Endothelial cell of umbilical vein (primary cell): Measurements from ENCODE around the gene PTGES. TPM values are rescaled to one million over a fixed set of nuclear protein-coding genes. Genes with fewer than 3 reads are reported as not detected.

Experiments used
- BruUV-seq: library from RNA; stranded (reverse); fragments of 400-500 nt; replicated peaks from 2 replicates; lab custom pipeline; 2021; lab: Mats Ljungman, UMichigan
- CTCF ChIA-PET: fragments of 300-600, 350-600 bp; sonication (Branson Sonifier 250); formaldehyde crosslinking; loops from one replicate; lab custom pipeline; 2021; ENCODE audit warnings: antibody characterized with exemption, inconsistent platforms; lab: Charles Lee
- POLR2A ChIA-PET: fragments of 300-600, 350-600 bp; sonication (Branson Sonifier 250); formaldehyde crosslinking; loops from one replicate; lab custom pipeline; 2021; ENCODE audit warnings: antibody characterized with exemption, inconsistent platforms; lab: Charles Lee
- DNase-seq: peaks from one replicate; pipeline ENCODE4 v3.0.0-alpha.2; 2011; ENCODE audit warnings: low read depth, low spot score
- FAIRE-seq: peaks from 2 replicates; lab custom pipeline; 2011; peaks lifted over from hg19 to GRCh38; lab: Jason Lieb, UNC
- H2AFZ ChIP-seq: 2 replicates; pipeline ENCODE4 v1.6.0; 2012; ENCODE audit warnings: low read depth, low read length, control low read depth, inconsistent platforms
- H3K27ac ChIP-seq: 2 replicates; pipeline ENCODE4 v1.5.1; 2011; ENCODE audit warnings: low read depth, mild to moderate bottlenecking, control low read depth, low read length, moderate library complexity; ENCODE audit not compliant: insufficient read depth
- H3K27me3 ChIP-seq, 2 experiments: 2 replicates each; pipeline versions ENCODE4 v1.6.0 to v1.6.1; 2011; ENCODE audit warnings: low read length in 2 of 2, mixed read lengths in 1 of 2; ENCODE audit not compliant: control insufficient read depth in 2 of 2, insufficient read depth in 2 of 2
- H3K36me3 ChIP-seq, 2 experiments: 2 replicates in 1 of 2; 3 replicates in 1 of 2; pipeline ENCODE4 v1.5.1; 2011; ENCODE audit warnings: low read length in 2 of 2, mild to moderate bottlenecking in 1 of 2, moderate library complexity in 1 of 2; ENCODE audit not compliant: control insufficient read depth in 2 of 2, insufficient read depth in 2 of 2; ENCODE audit errors: extremely low read depth in 1 of 2
- H3K4me1 ChIP-seq: 3 replicates; pipeline ENCODE4 v1.5.1; 2011; ENCODE audit warnings: mild to moderate bottlenecking, low read length; ENCODE audit not compliant: control insufficient read depth, insufficient read depth; ENCODE audit errors: extremely low read depth
- H3K4me2 ChIP-seq: 2 replicates; pipeline ENCODE4 v1.6.1; 2011; ENCODE audit warnings: low read length, control low read depth, mixed read lengths; ENCODE audit not compliant: insufficient read depth
- H3K4me3 ChIP-seq, 3 experiments: fragments of 200-600 bp in 1 of 3; sonication (generic), shearing (Covaris generic) in 1 of 3; replicated peaks in 1 of 3; 2 replicates each; pipeline ENCODE4 v1.5.1; 2011 to 2016; ENCODE audit warnings: control low read depth in 3 of 3, low read length in 3 of 3, mild to moderate bottlenecking in 2 of 3, inconsistent platforms in 1 of 3, low read depth in 1 of 3, moderate library complexity in 1 of 3; ENCODE audit not compliant: insufficient read depth in 1 of 3
- H3K79me2 ChIP-seq: 2 replicates; pipeline ENCODE4 v1.6.0; 2012; ENCODE audit warnings: low read length, inconsistent platforms; ENCODE audit not compliant: control insufficient read depth, insufficient read depth
- H3K9ac ChIP-seq: replicated peaks from 2 replicates; pipeline ENCODE3; 2011; ENCODE audit warnings: low read length, control low read depth; ENCODE audit not compliant: insufficient read depth; ENCODE audit errors: extremely low read depth
- H3K9me1 ChIP-seq: replicated peaks from 3 replicates; pipeline ENCODE4 v1.6.0; 2011; ENCODE audit warnings: mild to moderate bottlenecking, low read length; ENCODE audit not compliant: control insufficient read depth, insufficient read depth; ENCODE audit errors: extremely low read depth
- H3K9me3 ChIP-seq: replicated peaks from 2 replicates; pipeline ENCODE4 v1.5.1; 2012; ENCODE audit warnings: low read length, inconsistent platforms; ENCODE audit not compliant: control insufficient read depth, insufficient read depth
- H4K20me1 ChIP-seq: replicated peaks from 2 replicates; pipeline ENCODE3; 2011; ENCODE audit warnings: mild to moderate bottlenecking, low read length; ENCODE audit not compliant: control insufficient read depth, insufficient read depth; ENCODE audit errors: extremely low read depth
- CTCF ChIP-seq, 2 donors: IDR thresholded peaks; 1 replicate in 1 of 2; 2 replicates in 1 of 2; pipeline ENCODE4 v1.5.1; 2011; ENCODE audit warnings: low read length in 2 of 2, mild to moderate bottlenecking in 2 of 2, moderate library complexity in 2 of 2, control low read depth in 1 of 2, inconsistent platforms in 1 of 2, low read depth in 1 of 2; ENCODE audit not compliant: insufficient read depth in 1 of 2; ENCODE audit errors: extremely low read depth in 1 of 2
- EZH2 ChIP-seq: IDR thresholded peaks from 2 replicates; pipeline ENCODE4 v1.6.1; 2012; ENCODE audit warnings: borderline replicate concordance, low read depth, mild to moderate bottlenecking, moderate library complexity, low read length, inconsistent platforms; ENCODE audit not compliant: severe bottlenecking
- FOS ChIP-seq: IDR thresholded peaks from 2 replicates; pipeline ENCODE4 v1.6.1; 2011; ENCODE audit warnings: mild to moderate bottlenecking, low read length, moderate library complexity, borderline replicate concordance; ENCODE audit not compliant: insufficient read depth
- GATA2 ChIP-seq: IDR thresholded peaks from 2 replicates; pipeline ENCODE4 v1.7.0; 2011; ENCODE audit warnings: low read depth, mild to moderate bottlenecking, moderate library complexity, mixed read lengths, low read length; ENCODE audit not compliant: insufficient read length, insufficient read depth
- JUN ChIP-seq: IDR thresholded peaks from 2 replicates; pipeline ENCODE4 v1.6.1; 2011; ENCODE audit warnings: borderline replicate concordance, low read depth; ENCODE audit not compliant: insufficient read length, insufficient read depth
- MAX ChIP-seq: IDR thresholded peaks from 2 replicates; pipeline ENCODE4 v1.6.1; 2011; ENCODE audit not compliant: insufficient read depth, insufficient read length
- MYC ChIP-seq: IDR thresholded peaks from one replicate; pipeline ENCODE4 v1.6.1; 2011; ENCODE audit warnings: mild to moderate bottlenecking, low read depth, low read length
- POLR2A ChIP-seq: IDR thresholded peaks from 2 replicates; pipeline ENCODE4 v1.6.1; 2012; ENCODE audit warnings: low read depth, mild to moderate bottlenecking, control low read depth, low read length
- POLR2AphosphoS5 ChIP-seq: IDR thresholded peaks from 2 replicates; pipeline ENCODE4 v1.6.1; 2012; ENCODE audit warnings: low read depth, mild to moderate bottlenecking, control low read depth, low read length, moderate library complexity; ENCODE audit not compliant: insufficient read depth
- dilution Hi-C: fragments of 300-500 bp; cut with MboI; formaldehyde crosslinking; loops from one replicate; pipeline ENCODE4 v1.15.0; 2019; ENCODE audit warnings: low sequenced_read_pairs; ENCODE audit not compliant: extremely low pct_ligation_motif_present
- intact Hi-C: fragments of 100-400 bp; cut with micrococcal nuclease; formaldehyde crosslinking; loops from one replicate; pipeline ENCODE4 v1.10.0; 2022
- polyA plus RNA-seq, 4 experiments: library from polyadenylated mRNA; depleted of rRNA in 3 of 4; stranded (reverse) in 3 of 4; unstranded in 1 of 4; fragments of >200 nt; gene quantifications; 2 replicates each; pipeline versions ENCODE4 v1.2.1 to v1.2.3, GENCODE V29; 2011 to 2012; ENCODE audit warnings: missing spikeins in 1 of 4
- total RNA-seq: library from RNA; stranded (reverse); gene quantifications from 2 replicates; pipeline ENCODE4 v1.2.3, GENCODE V29; 2021

PTGES gene
- total and polyA plus RNA-seq, 2 donors (not counting 3 experiments of a cell fraction or from before 2014, with no cell fraction given), result not detected

- Histone ChIP-seq H3K9ac (no peak overlapping the region), H2AFZ (no peak overlapping the region), H3K9me3 (no peaks in the 10 kb centered on the region), H4K20me1 (no peaks in the 10 kb centered on the region), H3K4me3 (no peak overlapping the region), H3K27me3 (peaks cover 0 to 7% of the 10 kb centered on the region in 2 experiments), H3K79me2 (no peaks in the 10 kb centered on the region), H3K4me2 (no peak overlapping the region), H3K4me1 (no peaks in the 10 kb centered on the region), H3K9me1 (no peaks in the 10 kb centered on the region), H3K27ac (no peak overlapping the region), H3K36me3 (no peaks in the 10 kb centered on the region)
- no TSS peak for BruUV-seq
- dilution Hi-C loops, result no loop called here
- TF ChIP-seq POLR2A (no peak), MAX (no peak), POLR2AphosphoS5 (no peak), GATA2 (no peak), CTCF (IDR thresholded peaks at IDR 0.05; ENCODE audit: extremely low read depth in 1 of 2, insufficient read depth in 1 of 2, low read depth in 1 of 2, low read length in 2 of 2) (no peak), FOS (no peak), JUN (no peak), EZH2 (no peak), MYC (no peak)
- DNase-seq, result no peak
- intact Hi-C loops, result no loop called here
- no peak for FAIRE-seq
- POLR2A ChIA-PET, result no interaction called here
- CTCF ChIA-PET, result interaction anchor here (2.0 kb wide), 1 partner anchor 22 kb away, joined by 5 read pairs; no protein-coding TSS in a partner anchor
Observed at GRCh38 chr9:129704807-129705206, 48.0 kb downstream of the PTGES start.
